Nephron progenitor cell (in vitro differentiated cells): Measurements from ENCODE around the gene CCSAP.
"Not testable (repeated sequence)": the region's sequence is repeated elsewhere in the genome, so short reads cannot be mapped to it uniquely, and the experiment has no call there.

Experiments
- DNase-seq: peaks from one replicate; pipeline ENCODE4 v3.0.0; 2021
- H3K27ac Mint-ChIP-seq: 2 replicates; pipeline ENCODE4 v1.8.0; 2021; ENCODE audit warnings: mild to moderate bottlenecking, moderate library complexity, mixed read lengths
- H3K27me3 Mint-ChIP-seq: 2 replicates; pipeline ENCODE4 v1.8.0; 2021; ENCODE audit warnings: mild to moderate bottlenecking, low read depth, mixed read lengths; ENCODE audit not compliant: poor library complexity
- H3K36me3 Mint-ChIP-seq: 2 replicates; pipeline ENCODE4 v1.8.0; 2021; ENCODE audit warnings: low read depth, mixed read lengths
- H3K4me1 Mint-ChIP-seq: 2 replicates; pipeline ENCODE4 v1.8.0; 2021; ENCODE audit warnings: mixed read lengths
- H3K4me3 Mint-ChIP-seq: 2 replicates; pipeline ENCODE4 v1.8.0; 2021; ENCODE audit warnings: mild to moderate bottlenecking, moderate library complexity, mixed read lengths
- H3K9me3 Mint-ChIP-seq: 2 replicates; pipeline ENCODE4 v1.8.0; 2021; ENCODE audit warnings: mild to moderate bottlenecking, moderate library complexity, mixed read lengths
- CTCF ChIP-seq: fragments of 200-600 bp; sonication (generic); IDR thresholded peaks from 2 replicates; pipeline ENCODE4 v1.5.0; 2021; ENCODE audit warnings: antibody characterized with exemption

CCSAP gene

GRCh38 chr1:229378586-229379367 lies 35.9 kb upstream of the CCSAP start:
- TF ChIP-seq CTCF = no peak
- H3K36me3 Mint-ChIP-seq = no peaks in the 10 kb centered on the region
- peaks cover 32% of the 10 kb centered on the region for H3K4me1 Mint-ChIP-seq
- no peak overlapping the region for H3K4me3 Mint-ChIP-seq
- H3K27ac Mint-ChIP-seq = no peak overlapping the region
- no peaks in the 10 kb centered on the region for H3K9me3 Mint-ChIP-seq
- DNase-seq = no peak
- peaks cover 9% of the 10 kb centered on the region for H3K27me3 Mint-ChIP-seq

- Mint-ChIP-seq H3K27me3 (peaks cover 12% of the 10 kb centered on the region), H3K4me1 (peaks cover 32% of the 10 kb centered on the region)
- not testable (repeated sequence) for H3K4me3 Mint-ChIP-seq, H3K36me3 Mint-ChIP-seq, H3K27ac Mint-ChIP-seq, DNase-seq, H3K9me3 Mint-ChIP-seq
Measured at GRCh38 chr1:229378035-229378434, 35.2 kb upstream of the CCSAP start.

GRCh38 chr1:229377429-229377828 lies 34.6 kb upstream of the CCSAP start:
- TF ChIP-seq CTCF = no peak
- peak overlapping the region; percentile 66 for H3K27ac Mint-ChIP-seq
- no peak for DNase-seq
- peaks cover 32% of the 10 kb centered on the region for H3K4me1 Mint-ChIP-seq
- no peak overlapping the region for H3K4me3 Mint-ChIP-seq
- H3K9me3 Mint-ChIP-seq = no peaks in the 10 kb centered on the region
- H3K27me3 Mint-ChIP-seq = peaks cover 12% of the 10 kb centered on the region
- H3K36me3 Mint-ChIP-seq = no peaks in the 10 kb centered on the region

GRCh38 chr1:229376521-229376920 lies 33.7 kb upstream of the CCSAP start:
- no peaks in the 10 kb centered on the region for H3K36me3 Mint-ChIP-seq
- H3K4me3 Mint-ChIP-seq = no peak overlapping the region
- no peaks in the 10 kb centered on the region for H3K9me3 Mint-ChIP-seq
- H3K27me3 Mint-ChIP-seq = peaks cover 17% of the 10 kb centered on the region
- TF ChIP-seq CTCF = no peak
- no peak overlapping the region for H3K27ac Mint-ChIP-seq
- DNase-seq = no peak
- H3K4me1 Mint-ChIP-seq = peaks cover 25% of the 10 kb centered on the region

- Mint-ChIP-seq H3K4me3 (no peak overlapping the region), H3K4me1 (peaks cover 12% of the 10 kb centered on the region), H3K9me3 (no peaks in the 10 kb centered on the region), H3K27ac (no peak overlapping the region), H3K36me3 (no peaks in the 10 kb centered on the region), H3K27me3 (peaks cover 23% of the 10 kb centered on the region)
- no peak for DNase-seq
- TF ChIP-seq CTCF = no peak
Measured at GRCh38 chr1:229374485-229374884, 31.6 kb upstream of the CCSAP start.

GRCh38 chr1:229373395-229373794 lies 30.5 kb upstream of the CCSAP start:
- no peaks in the 10 kb centered on the region for H3K9me3 Mint-ChIP-seq
- H3K4me3 Mint-ChIP-seq = no peak overlapping the region
- no peak for DNase-seq
- no peaks in the 10 kb centered on the region for H3K36me3 Mint-ChIP-seq
- H3K4me1 Mint-ChIP-seq = peaks cover 5% of the 10 kb centered on the region
- TF ChIP-seq CTCF = no peak
- H3K27me3 Mint-ChIP-seq = peaks cover 23% of the 10 kb centered on the region
- H3K27ac Mint-ChIP-seq = no peak overlapping the region
